Mesodermal cell (in vitro differentiated cells): Measurements from ENCODE around the gene ELOVL6.

Source experiments
- H3K27ac ChIP-seq: 2 replicates; pipeline ENCODE4 v1.7.0; 2013; ENCODE audit warnings: mild to moderate bottlenecking, low read depth, low read length, moderate library complexity; ENCODE audit not compliant: severe bottlenecking
- H3K36me3 ChIP-seq: 2 replicates; pipeline ENCODE4 v1.7.1; 2013; ENCODE audit warnings: mild to moderate bottlenecking, low read length, moderate library complexity; ENCODE audit not compliant: control insufficient read depth, insufficient read depth
- H3K4me1 ChIP-seq: one replicate; pipeline ENCODE4 v1.7.1; 2013; ENCODE audit warnings: mild to moderate bottlenecking, low read length; ENCODE audit not compliant: insufficient read depth, control insufficient read depth, poor library complexity, severe bottlenecking
- H3K4me3 ChIP-seq: 2 replicates; pipeline ENCODE4 v1.7.0; 2013; ENCODE audit warnings: low read length, control low read depth, mild to moderate bottlenecking; ENCODE audit not compliant: insufficient read depth, poor library complexity, severe bottlenecking; ENCODE audit errors: extremely low read depth
- H3K9me3 ChIP-seq: 2 replicates; pipeline ENCODE4 v1.7.1; 2013; ENCODE audit warnings: mild to moderate bottlenecking, low read length, moderate library complexity; ENCODE audit not compliant: control insufficient read depth
- WGBS, 2 experiments: methylation state at CpG; one replicate each; pipeline ENCODE4 v1.1.5; 2013; ENCODE audit warnings: missing lambda C conversion rate in 2 of 2; ENCODE audit not compliant: insufficient coverage in 2 of 2; 5-methylcytosine and 5-hydroxymethylcytosine counted together

The ELOVL6 gene

GRCh38 chr4:110183058-110183457 lies 15.4 kb downstream of the ELOVL6 start:
- peaks cover 20% of the 10 kb centered on the region for H3K4me1 ChIP-seq
- H3K4me3 ChIP-seq = no peak overlapping the region
- 85 to 92% methylated on average over 4 to 5 of the region's 5 CpGs for WGBS, 2 experiments

GRCh38 chr4:110181890-110182289 lies 16.5 kb downstream of the ELOVL6 start:
- Histone ChIP-seq H3K9me3 (no peaks in the 10 kb centered on the region), H3K4me1 (peaks cover 20% of the 10 kb centered on the region), H3K4me3 (no peak overlapping the region), H3K27ac (no peak overlapping the region), H3K36me3 (peaks cover 85% of the 10 kb centered on the region)
- WGBS, 2 experiments = 90 to 95% methylated on average over 1 to 3 of the region's 3 CpGs

More at GRCh38 chr4:110183058-110183457, 15.4 kb downstream of the ELOVL6 start:
- H3K36me3 ChIP-seq = peaks cover 86% of the 10 kb centered on the region
- H3K9me3 ChIP-seq = no peaks in the 10 kb centered on the region
- no peak overlapping the region for H3K27ac ChIP-seq

DNA sequence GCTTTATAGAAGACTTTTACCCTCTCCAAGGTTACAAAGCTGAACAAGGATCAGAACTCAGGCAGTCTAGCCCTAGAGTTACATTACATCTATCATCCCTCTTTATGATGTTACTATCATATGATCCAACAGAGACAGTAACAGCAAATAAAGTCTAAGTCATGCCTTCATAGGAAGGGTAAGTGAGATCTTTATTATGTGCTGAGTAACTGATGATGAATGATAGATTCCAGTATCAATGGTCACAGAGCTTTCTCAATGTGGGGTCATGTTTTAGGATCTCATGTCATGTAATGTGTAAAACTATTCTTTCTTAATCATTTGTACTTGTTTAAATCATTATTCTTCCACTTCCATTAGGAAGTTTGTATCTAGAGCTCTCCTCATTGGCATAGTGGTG lies 22.8 kb downstream of the ELOVL6 start:
- Histone ChIP-seq H3K36me3 (peaks cover 67% of the 10 kb centered on the region), H3K27ac (no peak overlapping the region)

GRCh38 chr4:110172972-110173371 lies 25.4 kb downstream of the ELOVL6 start:
- 100% methylated on average over 1 of the region's 1 CpG for WGBS, 2 experiments
- Histone ChIP-seq H3K9me3 (no peaks in the 10 kb centered on the region), H3K36me3 (peaks cover 57% of the 10 kb centered on the region), H3K4me1 (no peaks in the 10 kb centered on the region), H3K27ac (no peak overlapping the region), H3K4me3 (no peak overlapping the region)

More for the DNA sequence above, 22.8 kb downstream of the ELOVL6 start:
- no peaks in the 10 kb centered on the region for H3K4me1 ChIP-seq
- no peak overlapping the region for H3K4me3 ChIP-seq
- H3K9me3 ChIP-seq = no peaks in the 10 kb centered on the region

DNA sequence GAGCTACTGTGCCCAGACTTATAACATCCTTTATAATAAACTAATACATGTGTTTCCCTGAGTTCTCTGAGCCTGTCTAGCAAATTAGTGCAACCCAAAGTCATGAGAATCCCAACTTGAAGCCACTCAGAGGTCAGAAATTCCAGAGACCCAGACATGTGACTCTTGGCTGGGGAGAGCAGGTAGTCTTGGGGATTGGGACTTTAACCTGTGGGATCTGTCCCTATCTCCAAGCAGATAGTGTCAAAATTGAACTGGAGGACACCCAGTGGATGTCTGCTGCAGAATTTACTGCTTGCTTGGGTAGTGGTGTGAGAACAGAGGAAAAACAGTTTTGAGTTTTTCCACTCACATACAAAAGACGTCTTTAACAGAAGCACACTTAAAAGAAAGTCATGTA lies 26.4 kb downstream of the ELOVL6 start:
- Histone ChIP-seq H3K36me3 (peaks cover 56% of the 10 kb centered on the region), H3K4me1 (peaks cover 2% of the 10 kb centered on the region), H3K9me3 (no peaks in the 10 kb centered on the region), H3K27ac (no peak overlapping the region), H3K4me3 (no peak overlapping the region)
- WGBS, 2 experiments = no CpG with 5 or more reads among the region's 1 CpG

- Histone ChIP-seq H3K36me3 (peaks cover 48% of the 10 kb centered on the region), H3K4me1 (peaks cover 6% of the 10 kb centered on the region), H3K4me3 (no peak overlapping the region), H3K9me3 (no peaks in the 10 kb centered on the region), H3K27ac (no peak overlapping the region)
- WGBS, 2 experiments = 80 to 91% methylated on average over 2 to 3 of the region's 3 CpGs
Observed at GRCh38 chr4:110170861-110171260, 27.6 kb downstream of the ELOVL6 start.

DNA sequence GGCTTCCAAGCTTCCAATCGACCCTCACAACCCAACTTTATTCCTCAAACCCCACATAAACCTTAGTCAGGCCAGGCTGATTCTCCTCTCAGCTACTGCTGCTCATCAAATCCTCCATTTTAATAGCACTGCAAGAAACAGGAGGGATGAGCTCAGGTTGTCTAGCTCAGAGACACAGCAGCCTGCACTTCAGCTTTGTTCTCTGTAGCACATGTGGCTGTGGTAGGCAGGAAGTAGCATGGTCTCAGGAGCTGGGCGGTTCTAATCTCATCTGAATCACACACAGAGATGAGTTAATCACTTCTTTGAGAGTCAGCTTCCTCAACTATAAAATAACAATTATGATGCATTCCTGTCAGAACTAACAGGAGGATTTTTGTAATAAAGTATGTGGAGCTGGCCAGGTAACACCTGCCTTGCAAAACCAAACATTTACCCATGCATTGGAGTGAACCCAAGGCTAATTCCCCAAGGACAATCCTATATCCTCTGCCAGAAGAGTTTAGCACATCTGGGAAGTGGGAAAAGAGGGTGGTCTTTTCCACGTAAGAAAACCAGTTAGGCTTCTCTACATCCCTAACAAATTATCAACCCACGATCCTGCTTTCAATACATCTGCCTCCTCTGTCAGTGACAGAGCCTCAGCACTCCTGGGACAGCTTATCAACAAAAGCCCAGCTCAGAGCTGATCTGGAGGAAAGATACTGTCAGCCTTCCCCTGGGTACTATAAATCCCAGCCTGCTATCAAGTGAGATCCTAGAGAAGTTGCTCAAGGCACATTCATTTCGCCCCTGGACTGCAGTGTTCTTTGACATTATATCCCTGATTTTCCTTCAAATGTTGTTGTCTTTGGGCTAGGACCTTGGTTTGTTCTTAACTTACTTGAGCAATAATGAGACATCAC lies 32.8 kb downstream of the ELOVL6 start:
- Histone ChIP-seq H3K36me3 (peaks cover 50% of the 10 kb centered on the region), H3K4me1 (peaks cover 31% of the 10 kb centered on the region), H3K27ac (peak overlapping the region; percentile 67), H3K9me3 (no peaks in the 10 kb centered on the region), H3K4me3 (no peak overlapping the region)
- 77 to 78% methylated on average over 4 of the region's 5 CpGs for WGBS, 2 experiments

DNA sequence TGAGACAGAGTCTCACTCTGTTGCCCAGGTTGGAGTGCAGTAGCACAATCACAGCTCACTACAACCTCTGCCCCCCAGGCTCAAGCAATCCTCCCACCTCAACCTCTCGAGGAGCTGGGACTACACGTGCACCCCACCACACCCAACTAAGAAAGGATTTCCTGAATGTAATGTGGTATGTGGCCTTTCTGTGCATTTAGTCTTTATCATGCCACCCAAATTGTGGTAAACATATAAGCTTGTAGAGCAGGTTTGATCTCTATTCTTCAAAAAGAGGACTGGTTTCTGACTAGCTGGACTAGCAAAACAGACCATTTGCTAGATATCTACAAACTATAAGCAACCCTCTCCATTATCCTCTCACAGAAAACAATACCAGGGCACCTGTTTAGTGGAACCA lies 33.6 kb downstream of the ELOVL6 start:
- H3K4me1 ChIP-seq = peaks cover 35% of the 10 kb centered on the region
- H3K27ac ChIP-seq = no peak overlapping the region
- no peaks in the 10 kb centered on the region for H3K9me3 ChIP-seq
- H3K4me3 ChIP-seq = no peak overlapping the region
- WGBS, 2 experiments = no CpG with 5 or more reads among the region's 2 CpGs
- peaks cover 48% of the 10 kb centered on the region for H3K36me3 ChIP-seq

DNA sequence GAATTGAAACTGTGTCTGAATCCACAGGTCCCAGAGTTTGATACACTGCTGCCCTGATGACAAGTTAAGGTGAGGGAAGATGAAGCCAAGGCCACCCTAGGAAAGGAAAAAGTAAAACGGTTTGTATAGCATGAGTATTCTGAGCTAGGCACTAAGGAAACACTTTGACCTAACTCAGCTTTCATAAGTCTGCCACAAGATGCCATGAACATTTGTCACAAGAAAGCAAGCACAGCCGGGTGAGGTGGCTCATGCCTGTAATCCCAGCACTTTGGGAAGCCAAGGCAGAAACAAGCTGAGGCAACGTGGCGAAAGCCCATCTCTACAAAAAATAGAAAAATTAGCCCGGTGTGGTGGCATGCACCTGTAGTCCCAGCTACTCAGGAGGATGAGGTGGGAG lies 34.2 kb downstream of the ELOVL6 start:
- H3K4me1 ChIP-seq = peaks cover 35% of the 10 kb centered on the region
- H3K36me3 ChIP-seq = peaks cover 48% of the 10 kb centered on the region
- H3K27ac ChIP-seq = peak overlapping the region; percentile 3
- 78 to 88% methylated on average over 3 to 5 of the region's 5 CpGs for WGBS, 2 experiments
- H3K4me3 ChIP-seq = no peak overlapping the region
- no peaks in the 10 kb centered on the region for H3K9me3 ChIP-seq

DNA sequence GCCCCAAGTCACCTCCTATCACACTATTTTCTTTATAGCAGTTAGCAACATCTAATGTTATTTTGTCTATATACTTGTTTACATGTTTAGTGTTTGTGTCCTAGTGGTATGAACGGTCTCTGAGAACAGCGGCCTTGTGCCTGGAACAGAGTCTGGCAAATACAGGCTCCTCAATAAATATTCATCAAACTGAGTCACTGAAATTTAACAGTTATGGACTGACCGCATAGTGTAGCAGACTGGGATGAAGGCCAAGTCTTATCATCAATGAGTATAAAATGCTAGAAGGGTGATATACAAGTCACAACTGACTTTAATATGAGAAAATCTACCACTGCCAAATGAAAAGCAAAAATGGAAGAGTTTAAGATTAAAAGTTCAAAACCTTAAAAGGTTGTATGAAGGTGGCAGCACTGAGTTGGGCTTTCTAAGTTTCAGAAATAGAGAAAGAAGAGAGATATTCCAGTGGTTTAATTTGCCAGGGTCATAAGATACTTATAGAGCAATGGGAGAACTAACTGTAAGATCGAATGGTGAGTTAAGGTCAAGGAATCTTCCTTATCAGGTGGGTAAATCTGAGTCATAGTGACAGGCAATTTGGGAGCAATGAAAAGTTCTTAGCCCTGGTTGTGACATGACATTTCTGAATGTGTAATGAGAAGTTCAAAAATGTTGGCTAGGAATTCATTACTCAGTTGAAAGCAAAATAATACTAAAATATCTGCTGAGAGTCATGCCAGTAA lies 34.9 kb downstream of the ELOVL6 start:
- no peak overlapping the region for H3K4me3 ChIP-seq
- 88 to 100% methylated on average over 1 of the region's 4 CpGs for WGBS, 2 experiments
- peaks cover 40% of the 10 kb centered on the region for H3K4me1 ChIP-seq
- no peaks in the 10 kb centered on the region for H3K9me3 ChIP-seq
- no peak overlapping the region for H3K27ac ChIP-seq
- peaks cover 44% of the 10 kb centered on the region for H3K36me3 ChIP-seq

DNA sequence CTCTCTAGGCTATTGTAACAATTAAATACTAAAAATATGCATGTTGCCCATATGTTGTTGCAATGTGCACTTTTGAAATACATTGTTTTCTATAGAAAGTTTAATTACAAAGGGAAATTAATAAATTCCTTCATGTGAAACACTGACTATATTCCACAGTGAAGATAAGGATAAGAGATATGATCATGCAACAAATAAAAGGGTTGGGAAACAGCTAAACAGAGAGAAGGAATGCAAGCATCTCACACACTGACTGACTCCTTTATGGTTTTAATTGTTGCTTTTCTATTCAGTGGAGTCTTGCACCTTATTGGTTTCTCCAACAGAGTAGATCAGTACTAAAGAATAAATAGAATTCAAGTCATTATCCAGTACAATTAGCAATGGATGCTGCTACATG lies 37.8 kb downstream of the ELOVL6 start:
- Histone ChIP-seq H3K4me3 (no peak overlapping the region), H3K4me1 (peaks cover 31% of the 10 kb centered on the region), H3K27ac (no peak overlapping the region), H3K9me3 (no peaks in the 10 kb centered on the region), H3K36me3 (peaks cover 32% of the 10 kb centered on the region)
